Skin epidermis (tissue), 12 donors: ENCODE data around the gene HRAS.

Experiments
- H3K27ac ChIP-seq, 21 experiments: fragments of 200-600 bp; sonication (generic) in 11 of 21; one replicate each; pipeline ENCODE4 v1.5.0; 2020; ENCODE audit warnings: mild to moderate bottlenecking in 3 of 21, inconsistent platforms in 2 of 21, moderate library complexity in 2 of 21
- H3K4me3 ChIP-seq, 7 experiments: fragments of 200-600 bp; sonication (generic) in 2 of 7; one replicate each; pipeline ENCODE4 v1.5.0; 2020; ENCODE audit warnings: inconsistent platforms in 2 of 7, mild to moderate bottlenecking in 2 of 7, moderate library complexity in 1 of 7

Gene HRAS

DNA sequence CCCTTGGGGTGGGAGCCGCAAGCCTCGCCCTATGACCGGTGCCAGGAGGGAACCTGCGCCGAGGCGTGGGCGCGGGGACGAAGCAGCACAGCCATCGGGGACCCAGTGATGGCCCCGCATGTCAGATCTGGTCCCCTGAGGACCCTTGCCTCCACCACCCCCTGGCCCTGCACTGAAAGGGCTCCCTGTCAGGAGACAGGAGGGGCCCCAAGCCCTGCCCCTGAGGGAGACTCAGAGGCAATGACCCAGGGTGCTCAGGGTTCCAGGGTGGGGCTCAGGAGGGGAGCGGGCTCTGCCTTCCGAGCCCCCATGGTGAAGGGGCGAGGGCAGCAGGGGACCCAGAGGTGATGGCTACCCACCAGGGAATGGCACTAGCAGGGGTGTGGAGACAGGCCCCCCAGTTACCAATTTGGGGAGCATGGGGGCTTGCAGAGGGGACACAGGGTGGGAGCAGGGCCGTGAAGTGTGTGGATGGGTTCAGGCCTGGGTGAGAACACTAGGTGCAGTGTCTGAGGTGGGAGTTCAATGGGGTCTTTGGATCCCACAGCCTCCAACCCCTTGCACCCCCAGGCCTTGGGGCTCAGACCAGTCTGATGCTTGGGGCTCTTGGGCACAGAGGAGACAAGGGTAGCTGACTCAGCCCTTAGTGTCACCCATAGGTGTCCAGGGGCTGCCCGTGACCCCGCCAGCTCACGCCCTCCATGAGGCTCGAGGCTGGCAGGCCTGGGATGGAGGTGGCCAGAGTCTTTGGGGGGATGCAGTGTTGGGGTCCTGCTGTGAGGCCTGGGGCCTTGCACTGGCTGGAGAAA is 2.5 kb upstream of the HRAS start:
- Histone ChIP-seq H3K27ac (peak overlapping the region in 12 of 21 experiments; percentile 0 to 96 (median 76)), H3K4me3 (peak overlapping the region; percentile 57 to 88 (median 83))

DNA sequence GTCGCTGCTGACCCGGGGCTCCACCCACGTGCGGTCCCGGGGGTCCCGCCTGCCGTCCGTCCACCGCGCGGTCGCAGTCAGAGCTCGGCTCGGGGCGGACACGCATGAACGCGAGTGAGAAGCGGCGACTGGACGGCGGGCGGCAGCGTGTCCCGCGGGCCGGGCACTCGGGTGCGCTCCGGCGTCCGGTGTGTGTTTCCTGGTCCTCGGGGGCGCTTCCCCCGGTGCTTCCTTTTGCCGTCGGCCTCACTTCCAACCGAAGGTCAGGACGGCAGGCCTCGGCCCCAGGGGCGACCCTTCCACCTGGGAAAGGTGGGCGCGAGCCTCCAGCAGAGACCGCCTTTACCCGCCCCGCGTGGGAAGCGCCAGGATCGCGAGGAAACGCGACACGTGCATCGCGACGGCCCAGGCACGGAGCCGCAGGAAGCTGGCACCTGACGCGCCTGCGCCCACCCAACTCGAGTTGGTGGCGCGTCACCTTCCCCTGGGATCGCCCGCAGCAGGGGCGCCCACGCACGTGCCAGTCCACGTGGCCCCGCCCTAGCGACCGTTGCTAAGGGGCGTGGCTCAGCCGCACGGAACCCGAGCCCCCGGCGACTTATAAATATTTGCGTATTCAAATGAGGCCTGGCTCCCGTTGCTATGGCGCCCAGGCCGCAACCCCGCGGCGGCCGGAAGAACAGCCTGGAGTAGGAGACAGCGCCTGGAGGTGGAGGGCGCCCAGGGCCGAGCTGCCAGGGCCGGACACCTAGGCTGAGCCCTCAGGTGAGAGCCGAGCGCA is 1.7 kb upstream of the HRAS start, which contains the start of gene LRRC56:
Gene LRRC56, plus strand, starts transcription at position 687 of the 781 bp plus-strand sequence. CDS start 3,158 bp downstream, outside the sequence.
- peak within 1 kb of the TSS in 20 of 21 experiments; percentile 0 to 96 (median 88) for H3K27ac ChIP-seq
- H3K4me3 ChIP-seq, result peak within 1 kb of the TSS; percentile 57 to 88 (median 83)

DNA sequence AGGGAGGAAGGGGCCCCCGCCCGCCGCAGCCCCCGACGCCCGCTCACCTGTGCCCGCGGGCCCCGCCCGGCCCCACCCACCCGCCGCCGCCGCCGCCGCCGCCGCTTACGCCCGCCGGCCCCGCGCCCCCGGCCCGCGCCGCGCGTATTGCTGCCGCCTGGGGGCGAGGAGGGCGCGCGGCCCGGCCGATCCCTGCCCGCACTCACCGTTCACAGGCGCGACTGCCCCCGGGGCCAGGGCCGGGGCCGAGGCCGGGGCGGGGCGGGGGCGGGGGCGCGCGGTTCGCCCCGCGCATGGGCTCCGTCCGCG is 212 bp downstream of the HRAS start:
- H3K27ac ChIP-seq, result peak overlapping the region in 20 of 21 experiments; percentile 70 to 97 (median 93)
- H3K4me3 ChIP-seq, result peak overlapping the region; percentile 51 to 88 (median 83)

DNA sequence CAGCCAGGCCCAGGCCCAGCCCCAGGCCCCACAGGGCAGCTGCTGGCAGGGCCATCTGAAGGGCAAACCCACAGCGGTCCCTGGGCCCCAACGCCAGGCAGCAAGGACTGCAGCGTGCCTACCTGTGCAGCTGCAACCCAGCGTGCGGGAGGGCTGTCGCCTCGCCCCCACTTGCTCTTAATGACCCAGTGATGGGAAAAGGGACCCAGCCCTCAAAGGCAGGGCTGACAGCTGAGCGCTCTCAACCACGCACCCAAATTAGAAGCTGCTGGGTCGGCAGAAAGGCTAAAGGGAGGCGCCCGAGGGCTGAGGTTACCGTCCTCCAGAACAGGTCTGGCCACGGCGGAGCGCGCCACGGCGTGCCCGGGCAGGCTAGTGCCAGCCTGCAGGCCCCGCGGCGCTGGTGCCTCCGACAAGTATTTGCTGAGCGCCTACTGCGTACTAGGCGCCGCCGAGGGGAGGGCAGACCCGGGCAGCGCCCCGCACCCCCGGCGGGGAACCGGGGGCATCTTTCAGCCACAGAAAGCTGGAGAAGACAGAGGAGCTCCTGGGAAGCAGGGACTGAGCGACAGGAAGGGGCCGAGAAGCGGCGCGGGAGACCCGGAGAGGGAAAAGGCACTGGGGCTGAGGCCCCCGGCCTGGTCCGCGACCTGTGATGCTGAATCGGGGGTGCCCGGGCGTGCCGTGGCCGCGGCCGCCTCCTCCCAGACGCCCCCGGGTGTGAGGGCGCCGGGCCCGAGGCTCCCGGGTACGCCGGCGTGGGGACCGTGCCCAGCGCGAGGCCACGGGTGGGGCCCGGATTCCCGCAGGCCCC is 773 bp downstream of the HRAS start:
- peak overlapping the region; percentile 70 to 97 (median 93) for H3K27ac ChIP-seq
- peak overlapping the region; percentile 51 to 88 (median 83) for H3K4me3 ChIP-seq

DNA sequence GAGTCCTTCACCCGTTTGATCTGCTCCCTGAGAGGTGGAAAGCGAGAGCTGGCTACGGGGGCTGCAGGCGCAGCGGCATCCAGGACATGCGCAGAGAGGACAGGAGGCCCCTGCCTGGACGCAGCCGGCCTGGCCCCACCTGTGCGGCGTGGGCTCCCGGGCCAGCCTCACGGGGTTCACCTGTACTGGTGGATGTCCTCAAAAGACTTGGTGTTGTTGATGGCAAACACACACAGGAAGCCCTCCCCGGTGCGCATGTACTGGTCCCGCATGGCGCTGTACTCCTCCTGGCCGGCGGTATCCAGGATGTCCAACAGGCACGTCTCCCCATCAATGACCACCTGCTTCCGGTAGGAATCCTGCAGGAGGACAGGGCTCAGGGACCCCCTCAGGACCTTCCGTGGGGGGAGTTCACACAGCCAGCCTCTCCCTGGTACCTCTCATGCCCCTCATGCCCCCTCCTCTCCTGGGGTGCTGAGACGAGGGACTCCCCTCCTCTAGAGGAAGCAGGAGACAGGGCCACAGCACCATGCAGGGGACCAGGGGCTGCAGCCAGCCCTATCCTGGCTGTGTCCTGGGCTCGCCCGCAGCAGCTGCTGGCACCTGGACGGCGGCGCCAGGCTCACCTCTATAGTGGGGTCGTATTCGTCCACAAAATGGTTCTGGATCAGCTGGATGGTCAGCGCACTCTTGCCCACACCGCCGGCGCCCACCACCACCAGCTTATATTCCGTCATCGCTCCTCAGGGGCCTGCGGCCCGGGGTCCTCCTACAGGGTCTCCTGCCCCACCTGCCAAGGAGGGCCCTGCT is 1.6 kb downstream of the HRAS start:
- Histone ChIP-seq H3K4me3 (peak overlapping the region; percentile 51 to 88 (median 83)), H3K27ac (peak overlapping the region in 17 of 21 experiments; percentile 0 to 97 (median 93))

DNA sequence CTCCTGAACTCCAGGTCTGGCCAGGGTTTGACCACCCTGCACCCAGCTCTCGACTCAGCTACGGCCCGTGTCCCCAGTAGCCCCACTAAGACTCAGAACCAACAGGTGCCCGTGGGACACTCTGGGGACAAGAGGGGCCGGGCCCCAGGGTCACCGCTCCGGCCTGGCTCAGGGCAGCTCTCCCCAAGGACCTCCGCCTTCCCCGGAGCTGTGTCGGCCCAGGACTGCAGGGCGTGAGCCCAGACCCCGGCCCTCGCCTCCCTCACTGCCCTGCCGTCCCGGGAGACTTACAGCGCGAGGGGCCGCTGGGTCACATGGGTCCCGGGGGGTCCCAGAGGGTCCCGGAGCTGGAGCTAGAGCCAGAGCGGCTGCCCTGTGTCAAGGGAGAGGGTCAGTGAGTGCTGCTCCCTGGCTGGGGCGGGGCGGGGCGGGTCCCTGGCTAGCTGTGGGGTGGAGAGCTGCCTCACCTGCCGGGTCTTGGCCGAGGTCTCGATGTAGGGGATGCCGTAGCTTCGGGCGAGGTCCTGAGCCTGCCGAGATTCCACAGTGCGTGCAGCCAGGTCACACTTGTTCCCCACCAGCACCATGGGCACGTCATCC is 2.3 kb downstream of the HRAS start:
- Histone ChIP-seq H3K4me3 (no peak overlapping the region), H3K27ac (peak overlapping the region in 1 of 21 experiments; percentile 93)

DNA sequence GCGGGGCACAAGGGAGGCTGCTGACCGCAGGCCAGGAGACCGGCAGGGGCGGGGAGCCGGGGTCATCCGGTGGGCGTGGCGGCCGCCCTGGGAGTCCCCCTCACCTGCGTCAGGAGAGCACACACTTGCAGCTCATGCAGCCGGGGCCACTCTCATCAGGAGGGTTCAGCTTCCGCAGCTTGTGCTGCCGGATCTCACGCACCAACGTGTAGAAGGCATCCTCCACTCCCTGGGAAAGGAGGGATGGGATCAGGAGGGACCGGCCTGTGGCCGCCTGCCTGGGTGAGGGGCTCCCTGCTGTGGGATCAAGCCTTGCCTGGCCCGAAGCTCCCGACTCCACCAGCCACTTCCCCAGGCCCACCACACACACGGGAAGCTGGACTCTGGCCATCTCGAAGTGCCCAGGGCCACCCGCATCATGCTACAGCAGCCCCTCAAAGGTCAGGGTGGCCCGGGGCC is 2.8 kb downstream of the HRAS start:
- no peak overlapping the region for H3K27ac ChIP-seq

DNA sequence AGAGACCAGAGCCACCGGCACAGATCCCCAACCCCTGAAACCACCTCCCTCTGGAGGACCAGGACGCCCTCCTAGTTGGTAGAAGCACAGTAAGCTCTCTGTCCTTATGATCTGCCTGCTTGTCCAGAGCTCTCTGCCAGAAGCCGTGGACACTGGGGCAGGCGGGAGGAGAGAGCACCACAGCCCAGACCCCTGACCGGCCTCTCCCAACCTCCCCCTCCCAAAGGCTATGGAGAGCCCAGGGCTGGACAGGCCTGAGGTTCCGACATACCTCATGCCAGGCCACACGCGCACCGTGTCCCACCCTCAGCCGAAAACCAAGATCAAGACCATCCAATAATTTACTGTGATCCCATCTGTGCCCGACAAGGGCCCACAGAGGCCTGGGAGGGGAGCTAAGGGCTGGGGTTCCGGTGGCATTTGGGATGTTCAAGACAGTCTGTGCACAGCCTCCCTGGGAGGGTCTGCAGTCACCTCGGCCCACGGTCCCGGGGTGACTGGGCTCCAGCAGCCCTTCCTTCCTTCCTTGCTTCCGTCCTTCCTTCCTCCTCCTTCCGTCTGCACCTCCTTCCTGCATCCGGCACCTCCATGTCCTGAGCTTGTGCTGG is 3.4 kb downstream of the HRAS start:
- no peak overlapping the region for H3K4me3 ChIP-seq
- H3K27ac ChIP-seq, result no peak overlapping the region

More for the DNA sequence above, 2.8 kb downstream of the HRAS start:
- H3K4me3 ChIP-seq, result no peak overlapping the region

DNA sequence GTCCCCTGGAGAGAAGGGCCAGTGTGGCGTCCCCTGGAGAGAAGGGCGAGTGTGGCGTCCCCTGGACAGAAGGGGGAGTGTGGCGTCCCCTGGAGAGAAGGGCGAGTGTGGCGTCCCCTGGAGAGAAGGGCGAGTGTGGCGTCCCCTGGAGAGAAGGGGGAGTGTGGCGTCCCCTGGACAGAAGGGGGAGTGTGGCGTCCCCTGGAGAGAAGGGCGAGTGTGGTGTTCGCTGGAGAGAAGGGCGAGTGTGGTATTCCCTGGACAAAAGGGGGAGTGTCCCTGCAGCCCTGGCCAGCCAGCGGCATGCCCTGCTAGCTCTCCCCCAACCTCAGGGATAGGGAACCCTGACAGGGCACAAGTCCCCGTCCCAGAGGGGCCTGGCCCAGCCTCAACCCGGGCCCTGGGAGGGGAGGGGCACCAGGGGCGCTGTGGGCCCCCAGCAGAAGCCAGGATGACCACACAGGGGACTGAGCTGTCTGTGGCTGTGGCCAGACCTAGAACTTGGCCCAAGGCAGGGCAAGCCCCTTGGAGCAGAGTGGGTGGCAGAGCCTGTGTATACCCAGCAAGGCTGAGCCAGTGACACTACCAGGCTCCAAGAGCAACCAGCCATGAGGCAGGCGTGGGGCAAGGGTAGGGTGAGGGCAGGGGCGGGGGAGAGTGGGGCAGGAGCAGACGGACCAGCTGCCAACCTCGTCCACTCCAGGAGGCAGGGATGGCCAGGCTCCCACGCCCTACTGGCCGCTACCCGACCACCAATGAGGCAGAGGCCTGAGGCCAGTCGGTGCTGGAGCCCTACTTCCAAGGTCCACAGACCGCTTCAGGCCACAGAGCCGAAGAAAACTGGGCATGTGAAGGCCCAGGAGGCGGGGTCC is 4.2 kb downstream of the HRAS start:
- Histone ChIP-seq H3K4me3 (no peak overlapping the region), H3K27ac (no peak overlapping the region)

DNA sequence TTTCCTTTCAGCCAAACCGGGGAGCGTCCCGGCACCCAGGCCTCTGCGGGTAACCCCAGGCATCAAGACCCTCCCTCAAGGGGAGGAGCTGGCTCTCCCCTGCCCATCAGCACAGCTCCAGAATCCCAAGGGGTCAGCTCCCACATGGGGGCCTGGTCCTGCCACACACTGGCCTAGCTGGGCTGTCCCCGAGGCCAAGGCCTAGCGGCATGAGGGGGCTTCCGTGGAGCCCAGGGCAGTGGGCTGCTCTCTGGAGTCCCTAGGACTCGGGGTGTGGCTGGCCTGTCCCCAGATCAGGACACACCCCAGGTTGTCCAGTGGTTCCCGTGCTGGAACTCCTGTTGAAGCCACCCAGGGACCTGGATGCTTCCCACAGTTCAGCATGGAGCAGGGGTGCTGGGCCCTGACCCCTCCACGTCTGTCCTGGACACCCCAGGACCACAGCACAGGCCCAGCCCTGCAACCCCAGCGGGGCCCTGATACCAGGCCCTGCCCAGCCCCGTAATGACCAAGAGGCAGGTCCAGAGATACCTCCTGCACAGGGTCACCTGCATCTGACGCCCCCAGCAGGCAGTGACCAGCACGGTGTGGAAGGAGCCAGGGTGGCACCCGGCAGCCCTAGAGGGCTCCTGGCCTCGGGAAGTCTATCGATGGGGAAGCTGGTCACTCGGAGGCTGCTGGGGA is 5.5 kb downstream of the HRAS start:
- no peak overlapping the region for H3K4me3 ChIP-seq
- peak overlapping the region in 1 of 21 experiments; percentile 40 for H3K27ac ChIP-seq

DNA sequence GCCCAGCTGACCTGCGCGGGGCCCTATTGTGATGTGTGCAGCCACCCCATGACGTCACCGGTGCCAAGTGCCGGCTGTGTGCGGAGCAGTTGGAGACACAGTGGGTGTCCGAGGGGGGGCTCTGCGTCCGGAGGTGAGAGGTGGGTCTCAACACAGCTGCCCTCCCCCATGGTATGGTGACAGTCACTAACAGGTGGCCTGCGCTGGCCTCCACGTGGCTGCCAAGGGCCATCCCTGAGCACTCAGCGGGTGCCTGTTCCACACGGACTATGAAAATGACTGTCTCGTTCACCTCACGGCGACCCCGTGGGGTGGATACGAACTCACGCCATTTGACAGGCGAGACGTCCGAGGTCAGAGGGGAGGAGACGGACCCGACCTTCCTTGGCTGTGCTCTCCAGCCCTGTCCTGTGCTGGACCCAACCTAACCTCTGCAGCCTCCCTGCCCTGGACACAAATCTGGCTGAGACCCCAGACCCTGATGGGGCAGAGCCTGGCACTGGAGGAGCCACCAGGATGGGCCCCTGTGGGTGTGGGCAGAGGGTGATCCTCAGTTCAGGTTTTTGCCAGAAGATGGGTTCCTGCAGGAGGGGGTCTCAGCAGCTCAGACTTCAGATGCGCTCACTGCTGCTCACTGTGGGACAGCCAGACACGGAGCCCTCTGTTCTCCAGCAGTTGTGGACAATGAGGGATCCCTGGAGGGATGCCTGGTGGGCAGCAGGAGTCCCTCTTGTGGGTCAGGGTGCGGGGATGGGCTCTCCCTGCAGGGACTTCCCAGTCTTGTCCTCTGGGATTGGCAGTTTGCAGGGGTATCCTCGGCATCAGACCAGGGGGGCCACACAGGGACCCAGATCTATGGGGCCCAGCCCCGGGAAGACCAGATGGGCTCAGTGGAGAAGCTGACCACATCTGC is 6.3 kb downstream of the HRAS start:
- H3K4me3 ChIP-seq, result no peak overlapping the region
- peak overlapping the region in 1 of 21 experiments; percentile 40 for H3K27ac ChIP-seq

DNA sequence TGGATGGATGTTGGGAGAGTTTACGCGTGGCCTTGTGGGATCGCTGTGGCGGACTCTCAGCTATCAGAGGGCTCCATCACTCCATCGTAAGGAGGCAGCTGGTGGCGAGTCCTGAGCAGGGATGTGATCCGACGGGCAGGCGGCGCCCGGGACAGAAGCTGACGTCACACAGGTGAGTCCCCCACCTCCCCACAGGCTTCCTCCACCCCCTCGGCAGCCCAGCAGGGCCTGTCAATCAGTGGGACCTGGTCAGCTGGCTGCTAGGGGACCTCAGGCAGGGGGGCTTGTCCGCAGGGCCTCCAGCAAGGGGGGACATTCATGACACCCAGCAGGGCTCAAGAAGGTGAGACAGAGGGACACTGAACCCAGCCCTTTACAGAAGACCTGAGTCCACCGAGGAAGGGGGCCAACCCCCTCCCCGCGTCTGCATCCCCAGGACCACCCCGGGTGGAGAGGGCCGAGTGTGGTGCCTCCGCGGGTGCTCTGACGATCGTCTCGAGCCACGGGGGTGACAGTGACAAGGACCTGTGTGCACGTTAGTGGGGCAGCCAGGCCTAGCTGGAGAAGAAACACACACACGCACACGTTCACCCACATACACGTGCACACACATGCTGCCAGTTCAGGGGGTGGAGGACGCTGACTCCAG is 7.1 kb downstream of the HRAS start:
- Histone ChIP-seq H3K27ac (no peak overlapping the region), H3K4me3 (no peak overlapping the region)

DNA sequence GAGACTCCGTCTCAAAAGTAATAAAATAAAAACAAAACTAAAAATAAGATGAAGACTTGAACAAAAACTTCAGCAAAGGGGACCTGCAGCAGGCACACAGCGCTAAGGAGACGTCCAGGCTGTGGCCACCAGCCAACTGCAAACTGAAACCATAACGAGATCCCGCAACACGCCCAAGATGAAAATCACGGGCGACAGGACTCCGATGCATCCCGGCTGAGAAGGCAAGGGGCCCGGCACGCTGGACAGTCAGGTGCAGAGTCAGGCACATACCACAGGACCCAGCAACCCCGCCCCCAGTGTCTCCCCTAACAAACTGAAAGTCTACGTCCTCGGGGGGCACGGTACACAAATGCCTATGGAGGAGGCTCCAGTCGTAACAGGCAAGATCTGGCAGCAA is 9.2 kb downstream of the HRAS start:
- H3K4me3 ChIP-seq, result no peak overlapping the region
- no peak overlapping the region for H3K27ac ChIP-seq

DNA sequence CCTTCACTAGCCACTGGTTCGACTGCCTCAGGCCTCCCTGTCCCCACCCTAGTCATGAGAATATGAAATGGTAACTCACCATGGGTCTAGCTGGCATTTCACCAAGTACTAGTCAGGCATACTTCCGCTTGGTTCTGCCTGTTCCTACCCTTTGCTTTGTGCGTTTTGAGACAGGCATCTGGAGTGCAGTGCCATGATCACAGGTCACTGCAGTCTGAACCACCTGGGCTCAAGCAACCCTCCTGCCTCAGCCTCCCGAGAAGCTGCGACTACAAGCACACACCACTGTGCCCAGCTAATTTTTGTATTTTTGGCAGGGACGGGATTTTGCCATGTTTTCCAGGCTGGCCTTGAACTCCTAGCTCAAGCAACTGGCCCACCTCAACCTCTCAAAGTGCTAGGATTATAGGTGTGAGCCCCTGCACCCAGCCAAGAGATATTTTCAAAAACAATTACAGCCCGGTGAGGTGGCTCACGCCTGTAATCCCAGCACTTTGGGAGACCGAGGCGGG is 14.1 kb downstream of the HRAS start:
- Histone ChIP-seq H3K4me3 (no peak overlapping the region), H3K27ac (no peak overlapping the region)
